Rectal smooth muscle tissue (tissue), 1 donor: ENCODE measurements around the gene MAN1A1.

ENCODE experiments used
- H3K27ac ChIP-seq: one replicate; pipeline ENCODE4 v1.7.0; 2013; ENCODE audit warnings: low read depth, low read length, inconsistent platforms
- H3K27me3 ChIP-seq: one replicate; pipeline ENCODE4 v1.7.0; 2013; ENCODE audit warnings: low read length; ENCODE audit not compliant: control insufficient read depth, insufficient read depth
- H3K36me3 ChIP-seq: one replicate; pipeline ENCODE4 v1.7.0; 2013; ENCODE audit warnings: low read length; ENCODE audit not compliant: control insufficient read depth, insufficient read depth
- H3K4me1 ChIP-seq: one replicate; pipeline ENCODE4 v1.7.0; 2013; ENCODE audit warnings: low read length; ENCODE audit not compliant: control insufficient read depth, insufficient read depth
- H3K4me3 ChIP-seq: one replicate; pipeline ENCODE4 v1.7.0; 2013; ENCODE audit warnings: low read length
- H3K9ac ChIP-seq: one replicate; pipeline ENCODE4 v1.7.0; 2013; ENCODE audit warnings: low read length

Gene MAN1A1

GRCh38 chr6:119137194-119138072 is 212.1 kb downstream of the MAN1A1 start:
- Histone ChIP-seq H3K27ac (no peak overlapping the region), H3K36me3 (no peaks in the 10 kb centered on the region), H3K4me1 (no peaks in the 10 kb centered on the region), H3K9ac (no peak overlapping the region), H3K27me3 (no peaks in the 10 kb centered on the region), H3K4me3 (no peak overlapping the region)

GRCh38 chr6:119134752-119135151 is 214.8 kb downstream of the MAN1A1 start:
- no peaks in the 10 kb centered on the region for H3K27me3 ChIP-seq
- no peaks in the 10 kb centered on the region for H3K4me1 ChIP-seq
- no peak overlapping the region for H3K4me3 ChIP-seq
- no peak overlapping the region for H3K9ac ChIP-seq
- no peaks in the 10 kb centered on the region for H3K36me3 ChIP-seq
- no peak overlapping the region for H3K27ac ChIP-seq

- Histone ChIP-seq H3K9ac (no peak overlapping the region), H3K4me3 (no peak overlapping the region)
These were observed 216.2 kb downstream of the MAN1A1 start for GRCh38 chr6:119133400-119133799.

GRCh38 chr6:119132261-119132981 is 217.1 kb downstream of the MAN1A1 start:
- Histone ChIP-seq H3K9ac (no peak overlapping the region), H3K4me1 (no peaks in the 10 kb centered on the region), H3K27me3 (no peaks in the 10 kb centered on the region)

More at GRCh38 chr6:119133400-119133799, 216.2 kb downstream of the MAN1A1 start:
- Histone ChIP-seq H3K27ac (no peak overlapping the region), H3K4me1 (no peaks in the 10 kb centered on the region), H3K27me3 (no peaks in the 10 kb centered on the region), H3K36me3 (no peaks in the 10 kb centered on the region)

DNA sequence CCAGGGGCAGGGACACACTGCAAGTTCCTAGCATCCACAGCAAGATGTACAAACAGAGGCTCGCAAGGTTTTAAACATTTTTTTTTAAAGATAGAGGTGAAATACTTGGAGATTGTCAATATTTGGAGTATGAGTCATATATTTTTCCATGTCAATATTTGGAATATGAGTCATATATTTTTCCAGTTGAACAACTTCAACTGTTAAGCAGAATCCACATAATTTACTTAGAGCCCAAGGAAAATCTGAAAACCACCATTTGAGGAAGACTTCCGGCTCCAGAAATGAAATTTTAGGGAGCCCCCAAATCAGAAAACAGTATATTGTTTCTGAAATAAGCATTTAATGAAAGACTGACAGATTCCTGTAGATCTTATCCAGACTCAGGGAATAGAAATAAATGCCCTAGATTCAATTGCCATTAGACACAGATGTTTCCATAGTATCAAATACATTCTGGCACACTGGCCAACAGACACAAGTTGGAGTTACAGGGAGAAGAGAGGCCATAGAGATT is 219.5 kb downstream of the MAN1A1 start:
- H3K4me1 ChIP-seq: no peaks in the 10 kb centered on the region
- no peak overlapping the region for H3K27ac ChIP-seq
- no peaks in the 10 kb centered on the region for H3K27me3 ChIP-seq
- H3K36me3 ChIP-seq: no peaks in the 10 kb centered on the region
- no peak overlapping the region for H3K9ac ChIP-seq
- no peak overlapping the region for H3K4me3 ChIP-seq

More at GRCh38 chr6:119132261-119132981, 217.1 kb downstream of the MAN1A1 start:
- Histone ChIP-seq H3K4me3 (no peak overlapping the region), H3K27ac (no peak overlapping the region), H3K36me3 (no peaks in the 10 kb centered on the region)

DNA sequence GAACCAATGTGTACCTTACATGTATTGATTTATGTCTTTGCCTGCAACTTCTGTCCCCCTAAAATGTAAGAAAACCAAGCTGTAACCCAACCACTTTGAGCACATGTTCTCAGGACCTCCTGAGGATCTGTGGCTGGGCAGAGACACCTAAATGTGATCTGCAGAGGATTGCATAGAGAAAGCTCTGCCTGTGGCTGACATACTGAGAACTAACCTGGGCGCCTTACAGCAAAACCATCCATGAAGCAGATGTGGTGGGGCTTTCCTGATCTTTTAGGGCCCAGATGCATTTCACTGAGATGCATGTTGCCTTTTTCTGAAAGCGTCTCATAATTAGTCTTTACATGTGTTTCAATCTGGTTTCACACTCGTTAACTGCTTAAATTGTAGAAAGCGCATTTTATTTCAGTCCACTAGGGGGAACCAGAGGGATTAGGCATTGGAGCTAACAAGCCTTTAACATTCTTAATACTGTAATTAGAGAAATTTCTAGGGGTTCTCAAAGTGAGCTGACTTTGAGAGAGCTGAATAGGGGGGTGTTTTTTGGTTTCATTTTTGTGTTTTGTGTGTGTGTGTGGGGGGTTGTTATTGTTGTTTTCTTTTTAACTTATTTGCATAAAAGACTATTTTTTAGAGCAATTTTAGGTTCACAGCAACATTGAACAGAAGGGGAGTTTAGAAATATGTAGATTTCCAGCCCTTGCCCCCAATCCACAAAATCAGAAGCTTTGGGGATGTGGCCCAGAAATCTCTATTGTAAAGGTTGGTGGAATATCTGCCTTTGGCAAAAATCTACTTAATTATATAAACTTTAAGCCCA is 220.2 kb downstream of the MAN1A1 start:
- no peaks in the 10 kb centered on the region for H3K27me3 ChIP-seq
- H3K9ac ChIP-seq: no peak overlapping the region

GRCh38 chr6:119128252-119128912 is 221.2 kb downstream of the MAN1A1 start:
- H3K27ac ChIP-seq: no peak overlapping the region
- H3K36me3 ChIP-seq: no peaks in the 10 kb centered on the region
- no peaks in the 10 kb centered on the region for H3K27me3 ChIP-seq
- no peaks in the 10 kb centered on the region for H3K4me1 ChIP-seq
- no peak overlapping the region for H3K4me3 ChIP-seq
- H3K9ac ChIP-seq: no peak overlapping the region

More for the DNA sequence above, 220.2 kb downstream of the MAN1A1 start:
- no peaks in the 10 kb centered on the region for H3K4me1 ChIP-seq
- no peak overlapping the region for H3K27ac ChIP-seq
- H3K4me3 ChIP-seq: no peak overlapping the region
- H3K36me3 ChIP-seq: no peaks in the 10 kb centered on the region

DNA sequence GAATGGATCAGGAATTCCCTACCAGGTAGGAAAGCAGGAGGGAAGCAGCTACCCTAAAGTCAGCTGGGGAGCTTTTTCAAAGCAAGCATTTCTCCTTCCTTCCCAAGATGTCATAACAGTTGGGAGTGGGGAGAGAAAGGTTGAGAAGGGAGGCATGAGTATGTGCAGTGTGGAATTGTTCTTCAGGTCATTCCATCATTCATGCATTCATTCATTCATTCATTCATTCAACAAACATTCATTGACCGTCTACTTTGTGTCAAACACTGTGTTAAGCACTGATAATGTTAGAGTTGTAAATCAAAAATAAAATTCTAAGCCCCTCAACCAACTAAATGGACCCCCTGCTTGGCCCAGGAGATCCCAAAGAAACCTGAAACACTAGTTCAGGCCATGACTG is 221.9 kb downstream of the MAN1A1 start:
- no peaks in the 10 kb centered on the region for H3K36me3 ChIP-seq
- no peak overlapping the region for H3K9ac ChIP-seq
- H3K4me3 ChIP-seq: no peak overlapping the region
- no peaks in the 10 kb centered on the region for H3K27me3 ChIP-seq
- H3K4me1 ChIP-seq: no peaks in the 10 kb centered on the region
- H3K27ac ChIP-seq: no peak overlapping the region
